Activated CD4-positive, alpha-beta memory T cell treated with anti-CD3 and anti-CD28 coated beads, Interleukin-2, amount 10 ng/mL, durations not matched to agents 7 days and 5 days (primary cell): Measurements from ENCODE around the gene TRAPPC12. TPM values are rescaled to one million over a fixed set of nuclear protein-coding genes. Genes with fewer than 3 reads are reported as not detected.
"Not testable (repeated sequence)": the region's sequence is repeated elsewhere in the genome, so short reads cannot be mapped to it uniquely, and the experiment has no call there.

Experiments used
- CTCF ChIA-PET: fragments of 350-600 bp; sonication (Branson Sonifier 250); formaldehyde crosslinking; loops from one replicate; lab custom pipeline; 2021; ENCODE audit warnings: antibody characterized with exemption, inconsistent platforms; lab: Charles Lee
- POLR2A ChIA-PET: fragments of 350-600 bp; sonication (Branson Sonifier 250); formaldehyde crosslinking; loops from one replicate; lab custom pipeline; 2021; ENCODE audit warnings: antibody characterized with exemption; lab: Charles Lee
- DNase-seq: peaks from one replicate; pipeline ENCODE4 v3.0.0-alpha.2; 2020
- H3K27ac Mint-ChIP-seq: one replicate; pipeline ENCODE4 v1.8.0; 2021; ENCODE audit warnings: mild to moderate bottlenecking, mixed read lengths
- H3K27me3 Mint-ChIP-seq: one replicate; pipeline ENCODE4 v1.8.0; 2021; ENCODE audit warnings: mixed read lengths
- H3K36me3 Mint-ChIP-seq: one replicate; pipeline ENCODE4 v1.8.0; 2021; ENCODE audit warnings: low read depth, mixed read lengths
- H3K4me1 Mint-ChIP-seq: one replicate; pipeline ENCODE4 v1.8.0; 2021; ENCODE audit warnings: mixed read lengths
- H3K4me3 Mint-ChIP-seq: one replicate; pipeline ENCODE4 v1.8.0; 2021; ENCODE audit warnings: mild to moderate bottlenecking, mixed read lengths
- H3K9me3 Mint-ChIP-seq: one replicate; pipeline ENCODE4 v1.8.0; 2021; ENCODE audit warnings: mixed read lengths
- total RNA-seq, 2 experiments: library from RNA; stranded (reverse); gene quantifications; one replicate each; pipeline ENCODE4 v1.2.3, GENCODE V29; 2021

Gene TRAPPC12
- total RNA-seq, 2 experiments from 2014 or later, result 74.5 to 75.6 TPM

- Mint-ChIP-seq H3K4me1 (peaks cover 3% of the 10 kb centered on the region), H3K9me3 (peaks cover 18% of the 10 kb centered on the region), H3K27me3 (no peaks in the 10 kb centered on the region), H3K4me3 (no peak overlapping the region), H3K36me3 (peaks cover 51% of the 10 kb centered on the region), H3K27ac (no peak overlapping the region)
- POLR2A ChIA-PET, result no interaction called here
- DNase-seq, result no peak
- CTCF ChIA-PET, result no interaction called here
These were observed 24.5 kb upstream of the TRAPPC12 start for GRCh38 chr2:3354986-3355385.

- ChIA-PET CTCF (no interaction called here), POLR2A (interaction anchor here (1.2 kb wide), 1 partner anchor 22 kb away, joined by 4 read pairs; the partner anchor contains the start of gene EIPR1)
These were observed 23.4 kb upstream of the TRAPPC12 start for GRCh38 chr2:3355951-3356569.

GRCh38 chr2:3356799-3357198 is 22.7 kb upstream of the TRAPPC12 start:
- ChIA-PET CTCF (no interaction called here), POLR2A (interaction anchor here (1.2 kb wide), 1 partner anchor 21 kb away, joined by 4 read pairs; the partner anchor contains the start of gene EIPR1)
- Mint-ChIP-seq H3K9me3 (peaks cover 7% of the 10 kb centered on the region), H3K4me3 (no peak overlapping the region), H3K4me1 (peaks cover 9% of the 10 kb centered on the region), H3K27me3 (no peaks in the 10 kb centered on the region), H3K27ac (no peak overlapping the region), H3K36me3 (peaks cover 34% of the 10 kb centered on the region)
- no peak for DNase-seq

More at GRCh38 chr2:3355951-3356569, 23.4 kb upstream of the TRAPPC12 start:
- no peak overlapping the region for H3K27ac Mint-ChIP-seq
- H3K36me3 Mint-ChIP-seq, result peaks cover 41% of the 10 kb centered on the region
- no peak for DNase-seq
- H3K9me3 Mint-ChIP-seq, result peaks cover 10% of the 10 kb centered on the region
- no peaks in the 10 kb centered on the region for H3K27me3 Mint-ChIP-seq
- no peak overlapping the region for H3K4me3 Mint-ChIP-seq
- peaks cover 5% of the 10 kb centered on the region for H3K4me1 Mint-ChIP-seq

- not testable (repeated sequence) for H3K9me3 Mint-ChIP-seq, H3K27me3 Mint-ChIP-seq, H3K27ac Mint-ChIP-seq, DNase-seq, H3K4me3 Mint-ChIP-seq
- Mint-ChIP-seq H3K36me3 (peaks cover 31% of the 10 kb centered on the region), H3K4me1 (peaks cover 12% of the 10 kb centered on the region)
- CTCF ChIA-PET, result interaction anchor here (0.7 kb wide), 1 partner anchor 22 kb away, joined by 3 read pairs; the partner anchor contains the start of gene TRAPPC12
- POLR2A ChIA-PET, result interaction anchor here (1.2 kb wide), 1 partner anchor 20 kb away, joined by 4 read pairs; the partner anchor contains the start of gene EIPR1
These were observed 22.0 kb upstream of the TRAPPC12 start for GRCh38 chr2:3357446-3357845.

- H3K4me3 Mint-ChIP-seq, result no peak overlapping the region
- peaks cover 2% of the 10 kb centered on the region for H3K9me3 Mint-ChIP-seq
- ChIA-PET CTCF (interaction anchor here (0.7 kb wide), 1 partner anchor 22 kb away, joined by 3 read pairs; the partner anchor contains the start of gene TRAPPC12), POLR2A (no interaction called here)
- no peak overlapping the region for H3K27ac Mint-ChIP-seq
- no peak for DNase-seq
- H3K27me3 Mint-ChIP-seq, result no peaks in the 10 kb centered on the region
- H3K4me1 Mint-ChIP-seq, result peaks cover 17% of the 10 kb centered on the region
- H3K36me3 Mint-ChIP-seq, result peaks cover 26% of the 10 kb centered on the region
These were observed 21.6 kb upstream of the TRAPPC12 start for GRCh38 chr2:3357926-3358325.

GRCh38 chr2:3361518-3362389 is 17.7 kb upstream of the TRAPPC12 start:
- Mint-ChIP-seq H3K4me3 (no peak overlapping the region), H3K36me3 (peaks cover 3% of the 10 kb centered on the region), H3K27ac (no peak overlapping the region), H3K9me3 (no peaks in the 10 kb centered on the region), H3K27me3 (no peaks in the 10 kb centered on the region), H3K4me1 (peaks cover 26% of the 10 kb centered on the region)
- ChIA-PET CTCF (no interaction called here), POLR2A (no interaction called here)
- no peak for DNase-seq

- CTCF ChIA-PET, result no interaction called here
- Mint-ChIP-seq H3K4me1 (peaks cover 29% of the 10 kb centered on the region), H3K27ac (no peak overlapping the region), H3K9me3 (no peaks in the 10 kb centered on the region), H3K36me3 (peaks cover 15% of the 10 kb centered on the region), H3K4me3 (no peak overlapping the region), H3K27me3 (no peaks in the 10 kb centered on the region)
- DNase-seq, result no peak
- POLR2A ChIA-PET, result no interaction called here
These were observed 14.3 kb upstream of the TRAPPC12 start for GRCh38 chr2:3365219-3365618.

GRCh38 chr2:3368261-3368722 is 11.2 kb upstream of the TRAPPC12 start:
- DNase-seq, result no peak
- no peak overlapping the region for H3K4me3 Mint-ChIP-seq
- peaks cover 15% of the 10 kb centered on the region for H3K36me3 Mint-ChIP-seq
- ChIA-PET POLR2A (no interaction called here), CTCF (no interaction called here)
- no peak overlapping the region for H3K27ac Mint-ChIP-seq
- H3K4me1 Mint-ChIP-seq, result peaks cover 11% of the 10 kb centered on the region
- no peaks in the 10 kb centered on the region for H3K9me3 Mint-ChIP-seq
- no peaks in the 10 kb centered on the region for H3K27me3 Mint-ChIP-seq

GRCh38 chr2:3369340-3370181 is 9.9 kb upstream of the TRAPPC12 start:
- Mint-ChIP-seq H3K36me3 (peaks cover 13% of the 10 kb centered on the region), H3K4me1 (peaks cover 11% of the 10 kb centered on the region)
- H3K27me3 Mint-ChIP-seq, POLR2A ChIA-PET, H3K27ac Mint-ChIP-seq, H3K4me3 Mint-ChIP-seq, CTCF ChIA-PET, H3K9me3 Mint-ChIP-seq, DNase-seq: not testable (repeated sequence)

GRCh38 chr2:3376821-3377220 is 2.7 kb upstream of the TRAPPC12 start:
- Mint-ChIP-seq H3K4me1 (peaks cover 52% of the 10 kb centered on the region), H3K9me3 (no peaks in the 10 kb centered on the region), H3K36me3 (peaks cover 20% of the 10 kb centered on the region), H3K27me3 (no peaks in the 10 kb centered on the region), H3K27ac (peak overlapping the region; percentile 96), H3K4me3 (peak overlapping the region; percentile 99)
- DNase-seq, result no peak
- CTCF ChIA-PET, result no interaction called here
- POLR2A ChIA-PET, result interaction anchor here (1.2 to 4.2 kb wide), 5 partner anchors 10 to 275 kb away, joined by 3 to 34 read pairs (median 10); partner anchors contain the start of genes ADI1 and RNASEH1

- DNase-seq, result peak; percentile 59
- no peaks in the 10 kb centered on the region for H3K27me3 Mint-ChIP-seq
- peak overlapping the region; percentile 96 for H3K27ac Mint-ChIP-seq
- peak overlapping the region; percentile 99 for H3K4me3 Mint-ChIP-seq
- no peaks in the 10 kb centered on the region for H3K9me3 Mint-ChIP-seq
- CTCF ChIA-PET, result no interaction called here
- POLR2A ChIA-PET, result interaction anchor here (0.5 to 4.2 kb wide), 8 partner anchors 9 to 275 kb away, joined by 3 to 34 read pairs (median 6); partner anchors contain the start of genes ADI1 and RNASEH1
- peaks cover 22% of the 10 kb centered on the region for H3K36me3 Mint-ChIP-seq
- peaks cover 52% of the 10 kb centered on the region for H3K4me1 Mint-ChIP-seq
These were observed 2.2 kb upstream of the TRAPPC12 start for GRCh38 chr2:3377279-3377611.
